Mesendoderm (in vitro differentiated cells): Measurements from ENCODE around the gene DPYSL4.

Source experiments
- DNase-seq: peaks from one replicate; pipeline ENCODE4 v3.0.0; 2013
- H2AK5ac ChIP-seq: 2 replicates; pipeline ENCODE4 v1.6.1; 2013; ENCODE audit warnings: low read length, inconsistent platforms
- H2BK120ac ChIP-seq: 2 replicates; pipeline ENCODE4 v1.6.1; 2013; ENCODE audit warnings: low read depth, mild to moderate bottlenecking, low read length, moderate library complexity, mixed read lengths
- H2BK15ac ChIP-seq: replicated peaks from 2 replicates; pipeline ENCODE4 v1.6.1; 2013; ENCODE audit warnings: low read depth, mild to moderate bottlenecking, moderate library complexity
- H2BK5ac ChIP-seq: 2 replicates; pipeline ENCODE4 v1.6.1; 2013; ENCODE audit warnings: low read length, inconsistent platforms
- H3K18ac ChIP-seq: 2 replicates; pipeline ENCODE4 v1.6.1; 2013; ENCODE audit warnings: mild to moderate bottlenecking, low read length, mixed read lengths
- H3K23ac ChIP-seq: one replicate; pipeline ENCODE4 v1.6.1; 2013; ENCODE audit warnings: low read length
- H3K27ac ChIP-seq: 2 replicates; pipeline ENCODE4 v1.5.1; 2013; ENCODE audit warnings: low read depth, mild to moderate bottlenecking, inconsistent platforms, low read length, moderate library complexity
- H3K27me3 ChIP-seq: 2 replicates; pipeline ENCODE4 v1.6.1; 2013; ENCODE audit warnings: low read length, control low read depth, mild to moderate bottlenecking, inconsistent platforms; ENCODE audit not compliant: insufficient read depth, poor library complexity
- H3K36me3 ChIP-seq: 2 replicates; pipeline ENCODE4 v1.6.1; 2013; ENCODE audit warnings: low read length, inconsistent platforms; ENCODE audit not compliant: control insufficient read depth, insufficient read depth
- H3K4ac ChIP-seq: one replicate; pipeline ENCODE4 v1.6.1; 2013; ENCODE audit warnings: low read depth, mild to moderate bottlenecking, low read length, moderate library complexity
- H3K4me1 ChIP-seq: 2 replicates; pipeline ENCODE4 v1.6.1; 2013; ENCODE audit warnings: low read depth, low read length, inconsistent platforms; ENCODE audit not compliant: control insufficient read depth
- H3K4me2 ChIP-seq: 2 replicates; pipeline ENCODE4 v1.6.1; 2013; ENCODE audit warnings: low read length
- H3K4me3 ChIP-seq: 2 replicates; pipeline ENCODE4 v1.5.1; 2013; ENCODE audit warnings: mild to moderate bottlenecking, low read length
- H3K56ac ChIP-seq: one replicate; pipeline ENCODE4 v1.6.1; 2013; ENCODE audit warnings: low read length
- H3K79me1 ChIP-seq: 2 replicates; pipeline ENCODE4 v1.6.1; 2013; ENCODE audit warnings: low read length, inconsistent platforms
- H3K79me2 ChIP-seq: 2 replicates; pipeline ENCODE4 v1.6.1; 2013; ENCODE audit warnings: mild to moderate bottlenecking, low read length; ENCODE audit not compliant: control insufficient read depth, insufficient read depth
- H3K9ac ChIP-seq: 2 replicates; pipeline ENCODE4 v1.6.1; 2013; ENCODE audit warnings: low read length, inconsistent platforms
- H4K5ac ChIP-seq: one replicate; pipeline ENCODE4 v1.6.1; 2013; ENCODE audit warnings: low read length
- H4K8ac ChIP-seq: one replicate; pipeline ENCODE4 v1.6.1; 2013; ENCODE audit warnings: low read depth, mild to moderate bottlenecking, control low read depth, low read length, moderate library complexity
- WGBS: extraction: QIAGEN DNeasy Blood & Tissue Kit; methylation state at CpG from one replicate; pipeline ENCODE4 v1.1.7; 2013; ENCODE audit warnings: low lambda C conversion rate, missing lambda C conversion rate; ENCODE audit not compliant: insufficient coverage; ENCODE audit errors: extremely low coverage; 5-methylcytosine and 5-hydroxymethylcytosine counted together

DPYSL4 gene

GRCh38 chr10:132229096-132229495 lies 42.3 kb downstream of the DPYSL4 start:
- H2BK120ac ChIP-seq, result no peak overlapping the region
- H3K23ac ChIP-seq, result no peak overlapping the region
- no peak overlapping the region for H3K18ac ChIP-seq
- no peak for DNase-seq
- no peak overlapping the region for H2AK5ac ChIP-seq
- no peak overlapping the region for H4K5ac ChIP-seq
- no CpG with 5 or more reads among the region's 6 CpGs for WGBS
- no peaks in the 10 kb centered on the region for H3K4me1 ChIP-seq
- H3K79me2 ChIP-seq, result no peaks in the 10 kb centered on the region
- no peaks in the 10 kb centered on the region for H3K36me3 ChIP-seq
- H3K4ac ChIP-seq, result no peak overlapping the region
- no peak overlapping the region for H3K9ac ChIP-seq
- H4K8ac ChIP-seq, result no peak overlapping the region
- no peak overlapping the region for H2BK5ac ChIP-seq
- H3K27ac ChIP-seq, result no peak overlapping the region
- H2BK15ac ChIP-seq, result no peak overlapping the region
- no peak overlapping the region for H3K4me3 ChIP-seq
- no peak overlapping the region for H3K4me2 ChIP-seq
- H3K79me1 ChIP-seq, result no peaks in the 10 kb centered on the region
- H3K56ac ChIP-seq, result no peak overlapping the region
- no peaks in the 10 kb centered on the region for H3K27me3 ChIP-seq

- Histone ChIP-seq H4K5ac (no peak overlapping the region), H3K18ac (no peak overlapping the region), H2BK5ac (no peak overlapping the region), H3K79me2 (no peaks in the 10 kb centered on the region), H2BK120ac (no peak overlapping the region), H3K27ac (no peak overlapping the region), H3K23ac (no peak overlapping the region), H3K4me3 (no peak overlapping the region), H3K79me1 (no peaks in the 10 kb centered on the region), H3K56ac (no peak overlapping the region), H3K27me3 (no peaks in the 10 kb centered on the region), H2AK5ac (no peak overlapping the region), H3K9ac (no peak overlapping the region), H3K4me1 (no peaks in the 10 kb centered on the region), H2BK15ac (no peak overlapping the region), H3K4me2 (no peak overlapping the region), H4K8ac (no peak overlapping the region), H3K36me3 (no peaks in the 10 kb centered on the region), H3K4ac (no peak overlapping the region)
- WGBS, result no CpG with 5 or more reads among the region's 36 CpGs
- no peak for DNase-seq
Measured at GRCh38 chr10:132229834-132230556, 43.2 kb downstream of the DPYSL4 start.

GRCh38 chr10:132230557-132231210 lies 43.9 kb downstream of the DPYSL4 start:
- Histone ChIP-seq H3K4me2 (no peak overlapping the region), H3K23ac (no peak overlapping the region), H3K9ac (no peak overlapping the region), H2BK5ac (no peak overlapping the region), H3K79me1 (no peaks in the 10 kb centered on the region), H3K18ac (no peak overlapping the region), H3K4ac (no peak overlapping the region), H3K27me3 (no peaks in the 10 kb centered on the region), H3K4me1 (no peaks in the 10 kb centered on the region), H4K5ac (no peak overlapping the region), H2BK120ac (no peak overlapping the region), H3K27ac (no peak overlapping the region), H3K79me2 (no peaks in the 10 kb centered on the region), H3K4me3 (no peak overlapping the region), H3K36me3 (no peaks in the 10 kb centered on the region), H3K56ac (no peak overlapping the region), H4K8ac (no peak overlapping the region), H2BK15ac (no peak overlapping the region), H2AK5ac (no peak overlapping the region)
- DNase-seq, result no peak
- no CpG with 5 or more reads among the region's 21 CpGs for WGBS

- Histone ChIP-seq H3K56ac (no peak overlapping the region), H3K9ac (no peak overlapping the region), H2BK15ac (no peak overlapping the region), H3K4me1 (no peaks in the 10 kb centered on the region), H3K36me3 (no peaks in the 10 kb centered on the region), H3K27me3 (no peaks in the 10 kb centered on the region), H3K79me1 (no peaks in the 10 kb centered on the region), H3K23ac (no peak overlapping the region), H2AK5ac (no peak overlapping the region), H3K79me2 (no peaks in the 10 kb centered on the region), H3K4ac (no peak overlapping the region), H3K4me2 (no peak overlapping the region), H3K27ac (no peak overlapping the region), H3K4me3 (no peak overlapping the region), H4K8ac (no peak overlapping the region), H3K18ac (no peak overlapping the region), H4K5ac (no peak overlapping the region), H2BK120ac (no peak overlapping the region), H2BK5ac (no peak overlapping the region)
- DNase-seq, result no peak
- whole genome bisulfite sequencing, result no CpG with 5 or more reads among the region's 13 CpGs
Measured at GRCh38 chr10:132231656-132232022, 44.9 kb downstream of the DPYSL4 start.

GRCh38 chr10:132232023-132232951 lies 45.5 kb downstream of the DPYSL4 start:
- Histone ChIP-seq H2BK5ac (no peak overlapping the region), H3K27ac (no peak overlapping the region), H3K9ac (no peak overlapping the region), H2BK15ac (no peak overlapping the region), H3K23ac (no peak overlapping the region), H3K79me1 (no peaks in the 10 kb centered on the region), H4K5ac (no peak overlapping the region), H3K79me2 (no peaks in the 10 kb centered on the region), H3K4me1 (no peaks in the 10 kb centered on the region), H2AK5ac (no peak overlapping the region), H3K18ac (no peak overlapping the region), H3K4me3 (no peak overlapping the region), H3K36me3 (no peaks in the 10 kb centered on the region), H2BK120ac (no peak overlapping the region), H4K8ac (no peak overlapping the region), H3K27me3 (no peaks in the 10 kb centered on the region), H3K4me2 (no peak overlapping the region), H3K56ac (no peak overlapping the region), H3K4ac (no peak overlapping the region)
- WGBS, result no CpG with 5 or more reads among the region's 35 CpGs
- no peak for DNase-seq
